Activated CD8-positive, alpha-beta memory T cell treated with anti-CD3 and anti-CD28 coated beads for 24 hours (primary cell): ENCODE results near the gene BCR.

Source experiments
- DNase-seq: peaks from one replicate; pipeline ENCODE4 v3.0.0-alpha.2; 2020

The BCR gene

GRCh38 chr22:23178512-23179254 is 1.6 kb upstream of the BCR start:
- DNase-seq: peak; percentile 87

- DNase-seq: peak; percentile 62
Measured at GRCh38 chr22:23179381-23180299, 669 bp upstream of the BCR start.

GRCh38 chr22:23180893-23181720 is 798 bp downstream of the BCR start:
- peak; percentile 78 for DNase-seq

GRCh38 chr22:23181721-23182308 is 1.5 kb downstream of the BCR start:
- DNase-seq: peak; percentile 67

- peak; percentile 79 for DNase-seq
Measured at GRCh38 chr22:23182309-23183060, 2.2 kb downstream of the BCR start.

GRCh38 chr22:23183061-23183698 is 2.9 kb downstream of the BCR start:
- DNase-seq: no peak

- no peak for DNase-seq
Measured at GRCh38 chr22:23184100-23184763, 3.9 kb downstream of the BCR start.

GRCh38 chr22:23184764-23185113 is 4.4 kb downstream of the BCR start:
- DNase-seq: no peak

GRCh38 chr22:23187211-23187610 is 6.9 kb downstream of the BCR start:
- no peak for DNase-seq

GRCh38 chr22:23187871-23188700 is 7.8 kb downstream of the BCR start:
- DNase-seq: no peak

- no peak for DNase-seq
Measured at GRCh38 chr22:23190526-23190925, 10.2 kb downstream of the BCR start.

- no peak for DNase-seq
Measured at GRCh38 chr22:23192133-23192532, 11.8 kb downstream of the BCR start.

- no peak for DNase-seq
Measured at GRCh38 chr22:23192558-23192957, 12.2 kb downstream of the BCR start.

- DNase-seq: no peak
Measured at GRCh38 chr22:23193196-23193827, 13.0 kb downstream of the BCR start.

- no peak for DNase-seq
Measured at GRCh38 chr22:23193882-23194281, 13.6 kb downstream of the BCR start.

- no peak for DNase-seq
Measured at GRCh38 chr22:23196165-23196564, 15.9 kb downstream of the BCR start.

- no peak for DNase-seq
Measured at GRCh38 chr22:23197836-23198235, 17.5 kb downstream of the BCR start.

GRCh38 chr22:23199159-23199558 is 18.9 kb downstream of the BCR start:
- DNase-seq: no peak

GRCh38 chr22:23200898-23201297 is 20.6 kb downstream of the BCR start:
- DNase-seq: no peak
